GM23248 (cell line): ENCODE data around the gene CDKN2AIP.

Experiments
- EZH2 ChIP-seq: fragments of 200-600 bp; sonication (generic); IDR thresholded peaks from 2 replicates; pipeline ENCODE4 v1.6.1; 2018; ENCODE audit warnings: antibody characterized with exemption, mild to moderate bottlenecking; ENCODE audit not compliant: insufficient read depth, poor library complexity, severe bottlenecking
- EZH2phosphoT487 ChIP-seq: fragments of 200-600 bp; sonication (generic); IDR thresholded peaks from 2 replicates; pipeline ENCODE4 v1.6.1; 2018; ENCODE audit warnings: antibody characterized with exemption, moderate library complexity, mild to moderate bottlenecking, low read depth; ENCODE audit not compliant: insufficient read depth

- TF ChIP-seq EZH2 (no peak), EZH2phosphoT487 (no peak)
Measured at GRCh38 chr4:183431614-183432013, 12.8 kb upstream of the CDKN2AIP start.
